Measurements from ENCODE around the gene HOXC12.

GRCh38 chr12:53970451-53970850 is 15.7 kb downstream of the HOXC12 start:
- no peak for TF ChIP-seq POLR2AphosphoS5 (IDR thresholded peaks at IDR 0.05)
- no peak for TF ChIP-seq CTCF (IDR thresholded peaks at IDR 0.05)
- no peak for TF ChIP-seq POLR2A (IDR thresholded peaks at IDR 0.05)
- no peak for TF ChIP-seq EP300 (IDR thresholded peaks at IDR 0.05)

Measured in upper lobe of left lung (tissue), 4 donors.